ENCODE measurements around the gene ATXN7.

- TF ChIP-seq, protein P1, sequence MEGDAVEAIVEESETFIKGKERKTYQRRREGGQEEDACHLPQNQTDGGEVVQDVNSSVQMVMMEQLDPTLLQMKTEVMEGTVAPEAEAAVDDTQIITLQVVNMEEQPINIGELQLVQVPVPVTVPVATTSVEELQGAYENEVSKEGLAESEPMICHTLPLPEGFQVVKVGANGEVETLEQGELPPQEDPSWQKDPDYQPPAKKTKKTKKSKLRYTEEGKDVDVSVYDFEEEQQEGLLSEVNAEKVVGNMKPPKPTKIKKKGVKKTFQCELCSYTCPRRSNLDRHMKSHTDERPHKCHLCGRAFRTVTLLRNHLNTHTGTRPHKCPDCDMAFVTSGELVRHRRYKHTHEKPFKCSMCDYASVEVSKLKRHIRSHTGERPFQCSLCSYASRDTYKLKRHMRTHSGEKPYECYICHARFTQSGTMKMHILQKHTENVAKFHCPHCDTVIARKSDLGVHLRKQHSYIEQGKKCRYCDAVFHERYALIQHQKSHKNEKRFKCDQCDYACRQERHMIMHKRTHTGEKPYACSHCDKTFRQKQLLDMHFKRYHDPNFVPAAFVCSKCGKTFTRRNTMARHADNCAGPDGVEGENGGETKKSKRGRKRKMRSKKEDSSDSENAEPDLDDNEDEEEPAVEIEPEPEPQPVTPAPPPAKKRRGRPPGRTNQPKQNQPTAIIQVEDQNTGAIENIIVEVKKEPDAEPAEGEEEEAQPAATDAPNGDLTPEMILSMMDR (conservative IDR thresholded peaks at IDR 0.05 in 1 of 2, IDR thresholded peaks at IDR 0.05 in 1 of 2; ENCODE audit: low read depth in 1 of 2, low read length in 2 of 2): no peak
- no peak for TF ChIP-seq EZH2 (IDR thresholded peaks at IDR 0.05; ENCODE audit: low read length, missing control alignments)
These were observed 113.2 kb downstream of the ATXN7 start for GRCh38 chr3:63976872-63977200.

All from fibroblast of lung (primary cell).